ENCODE data around the gene FCHSD1.

GRCh38 chr5:141675672-141676071 is 24.5 kb upstream of the FCHSD1 start:
- TF ChIP-seq, protein P1, sequence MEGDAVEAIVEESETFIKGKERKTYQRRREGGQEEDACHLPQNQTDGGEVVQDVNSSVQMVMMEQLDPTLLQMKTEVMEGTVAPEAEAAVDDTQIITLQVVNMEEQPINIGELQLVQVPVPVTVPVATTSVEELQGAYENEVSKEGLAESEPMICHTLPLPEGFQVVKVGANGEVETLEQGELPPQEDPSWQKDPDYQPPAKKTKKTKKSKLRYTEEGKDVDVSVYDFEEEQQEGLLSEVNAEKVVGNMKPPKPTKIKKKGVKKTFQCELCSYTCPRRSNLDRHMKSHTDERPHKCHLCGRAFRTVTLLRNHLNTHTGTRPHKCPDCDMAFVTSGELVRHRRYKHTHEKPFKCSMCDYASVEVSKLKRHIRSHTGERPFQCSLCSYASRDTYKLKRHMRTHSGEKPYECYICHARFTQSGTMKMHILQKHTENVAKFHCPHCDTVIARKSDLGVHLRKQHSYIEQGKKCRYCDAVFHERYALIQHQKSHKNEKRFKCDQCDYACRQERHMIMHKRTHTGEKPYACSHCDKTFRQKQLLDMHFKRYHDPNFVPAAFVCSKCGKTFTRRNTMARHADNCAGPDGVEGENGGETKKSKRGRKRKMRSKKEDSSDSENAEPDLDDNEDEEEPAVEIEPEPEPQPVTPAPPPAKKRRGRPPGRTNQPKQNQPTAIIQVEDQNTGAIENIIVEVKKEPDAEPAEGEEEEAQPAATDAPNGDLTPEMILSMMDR (IDR thresholded peaks at IDR 0.05), result no peak
- no peak for TF ChIP-seq POLR2A (IDR thresholded peaks at IDR 0.05)

All from prostate gland (tissue), 2 donors.